Adrenal gland (tissue), 12 donors: ENCODE data around the gene STX8. TPM values are rescaled to one million over a fixed set of nuclear protein-coding genes. Genes with fewer than 3 reads are reported as not detected.

Experiments used
- DNase-seq, 7 donors: peaks; one replicate each; pipeline ENCODE4 v3.0.0-alpha.2; 2019 to 2020
- H3K27ac ChIP-seq, 5 donors: fragments of 200-600 bp; sonication (generic) in 4 of 5; 1 replicate in 3 of 5; 2 replicates in 2 of 5; pipeline versions ENCODE4 v1.5.1 to v1.8.0; 2016 to 2020; ENCODE audit warnings: mild to moderate bottlenecking in 1 of 5
- H3K27me3 ChIP-seq: fragments of 200-600 bp; 2 replicates; pipeline ENCODE4 v1.8.0; 2021
- H3K36me3 ChIP-seq, 2 donors: fragments of 200-600 bp; replicated peaks in 1 of 2; 1 replicate in 1 of 2; 2 replicates in 1 of 2; pipeline versions ENCODE4 v1.5.1 to v1.8.0; 2018 to 2022
- H3K4me1 ChIP-seq, 2 donors: fragments of 200-600 bp; replicated peaks in 1 of 2; 1 replicate in 1 of 2; 2 replicates in 1 of 2; pipeline versions ENCODE4 v1.5.1 to v1.8.0; 2018 to 2021
- H3K4me3 ChIP-seq, 4 donors: fragments of 200-600 bp; sonication (generic) in 3 of 4; one replicate each; pipeline ENCODE4 v1.5.1; 2016 to 2018
- H3K9me3 ChIP-seq, 3 donors: fragments of 200-600 bp; sonication (generic) in 1 of 3; replicated peaks in 1 of 3; 1 replicate in 2 of 3; 2 replicates in 1 of 3; pipeline versions ENCODE4 v1.5.1 to v1.8.0; 2016 to 2021
- POLR2A ChIP-seq, 2 donors: fragments of 450-650 bp; IDR thresholded peaks; one replicate each; pipeline ENCODE4 v1.6.1; 2017; ENCODE audit warnings: antibody characterized with exemption in 2 of 2, mild to moderate bottlenecking in 2 of 2, moderate library complexity in 1 of 2
- WGBS, 4 donors: extraction: QIAGEN DNeasy Blood & Tissue Kit in 2 of 4; methylation state at CpG; one replicate each; pipeline versions ENCODE4 v1.1.5 to v1.1.7; 2013 to 2017; 5-methylcytosine and 5-hydroxymethylcytosine counted together
- intact Hi-C, 2 donors: fragments of 100-400 bp; cut with DNase I; formaldehyde crosslinking; loops; one replicate each; pipeline versions ENCODE4 v1.14.1 to v1.15.0; 2022 to 2023
- polyA plus RNA-seq, 3 donors: library from polyadenylated mRNA; stranded (reverse); fragments of 200-250 nt in 2 of 3; fragments of 350-450 nt in 1 of 3; fragmentation: Illumina TruSeq in 1 of 3; extraction: RNeasy Lipid Tissue Mini Kit (QIAGEN cat#74804) in 1 of 3; gene quantifications; one replicate each; pipeline ENCODE4 v1.2.3, GENCODE V29; 2013 to 2014
- total RNA-seq, 9 donors: library from RNA; depleted of rRNA in 4 of 9; stranded (reverse); fragments of >200 nt in 4 of 9; fragments of 120-200 nt in 1 of 9; fragmentation: NEBNext Ultra II Directional in 1 of 9; extraction: Animal tissue kit (Norgen Biotek cat#: 25700) in 1 of 9; gene quantifications; one replicate each; pipeline versions ENCODE4 v1.1.0 to v1.2.4, GENCODE V29; 2013 to 2023
- TF ChIP-seq, protein P1 (sequence below), 6 experiments: fragments of 450-650 bp in 4 of 6; fragments of 200-600 bp in 2 of 6; sonication (generic) in 1 of 6; IDR thresholded peaks; 1 replicate in 5 of 6; 2 replicates in 1 of 6; pipeline versions ENCODE4 v1.5.1 to v1.8.0; 2016 to 2021; ENCODE audit warnings: antibody characterized with exemption in 6 of 6, mild to moderate bottlenecking in 2 of 6, moderate library complexity in 1 of 6
- donor health status: healthy with polysubstance abuse.
- donor health status: Bipolar disorder and iron deficiency.
- donor health status: DM: yes; HTN: yes; CAD: no.
- donor health status: DM: no; HTN: no; CAD: no.
- donor health status: DM: no; HTN: no; CAD: no.
- donor health status: DM: yes; HTN: yes; CAD: no.

STX8 gene
- total and polyA plus RNA-seq, 12 donors = 21.9 to 94.1 (median 72.3) TPM

DNA sequence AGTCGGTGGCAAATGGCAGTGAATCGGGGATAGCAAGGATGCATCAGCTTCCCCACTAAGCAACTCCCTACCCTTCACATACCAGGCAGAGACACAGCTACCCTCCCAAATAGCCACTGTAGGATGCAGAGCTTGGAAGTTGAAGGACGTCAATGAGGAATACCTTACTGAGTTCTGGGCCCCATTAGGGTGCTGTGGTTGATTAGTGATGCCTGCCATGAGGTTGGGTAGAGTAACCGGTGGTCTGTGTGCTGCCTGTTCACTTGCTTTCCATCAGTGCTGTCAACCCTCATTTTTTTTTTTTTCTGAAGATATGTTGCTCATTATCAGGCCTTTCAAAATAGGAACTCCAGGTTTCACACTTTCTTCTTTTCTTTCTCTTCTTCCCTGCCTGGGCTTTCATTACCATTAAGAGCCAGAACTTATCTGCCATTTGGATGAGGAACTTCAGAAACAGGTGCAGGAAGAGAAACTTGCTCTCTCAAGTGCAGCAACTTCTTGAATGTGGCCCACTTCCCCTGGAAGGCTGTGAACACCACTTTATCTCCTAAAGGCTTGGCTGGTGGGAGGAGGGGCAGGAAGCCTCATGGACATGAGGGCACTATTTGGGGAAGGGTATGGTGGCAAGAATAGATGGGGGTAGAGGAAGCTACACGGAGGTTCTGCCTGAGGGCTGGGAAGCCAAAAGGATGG is 370.8 kb downstream of the STX8 start:
- no peak overlapping the region for H3K27ac ChIP-seq
- no peak overlapping the region for H3K4me3 ChIP-seq
- WGBS, 4 donors = 64 to 88% (median 81%) methylated on average over 5 of the region's 5 CpGs
- intact Hi-C loops = no loop called here
- no peaks in the 10 kb centered on the region for H3K27me3 ChIP-seq
- no peaks in the 10 kb centered on the region for H3K36me3 ChIP-seq
- DNase-seq = no peak
- no peak for TF ChIP-seq POLR2A (IDR thresholded peaks at IDR 0.05)
- TF ChIP-seq, protein P1, sequence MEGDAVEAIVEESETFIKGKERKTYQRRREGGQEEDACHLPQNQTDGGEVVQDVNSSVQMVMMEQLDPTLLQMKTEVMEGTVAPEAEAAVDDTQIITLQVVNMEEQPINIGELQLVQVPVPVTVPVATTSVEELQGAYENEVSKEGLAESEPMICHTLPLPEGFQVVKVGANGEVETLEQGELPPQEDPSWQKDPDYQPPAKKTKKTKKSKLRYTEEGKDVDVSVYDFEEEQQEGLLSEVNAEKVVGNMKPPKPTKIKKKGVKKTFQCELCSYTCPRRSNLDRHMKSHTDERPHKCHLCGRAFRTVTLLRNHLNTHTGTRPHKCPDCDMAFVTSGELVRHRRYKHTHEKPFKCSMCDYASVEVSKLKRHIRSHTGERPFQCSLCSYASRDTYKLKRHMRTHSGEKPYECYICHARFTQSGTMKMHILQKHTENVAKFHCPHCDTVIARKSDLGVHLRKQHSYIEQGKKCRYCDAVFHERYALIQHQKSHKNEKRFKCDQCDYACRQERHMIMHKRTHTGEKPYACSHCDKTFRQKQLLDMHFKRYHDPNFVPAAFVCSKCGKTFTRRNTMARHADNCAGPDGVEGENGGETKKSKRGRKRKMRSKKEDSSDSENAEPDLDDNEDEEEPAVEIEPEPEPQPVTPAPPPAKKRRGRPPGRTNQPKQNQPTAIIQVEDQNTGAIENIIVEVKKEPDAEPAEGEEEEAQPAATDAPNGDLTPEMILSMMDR (IDR thresholded peaks at IDR 0.05) = no peak
- peaks cover 0 to 10% of the 10 kb centered on the region in 2 donors for H3K4me1 ChIP-seq
- H3K9me3 ChIP-seq = no peaks in the 10 kb centered on the region

DNA sequence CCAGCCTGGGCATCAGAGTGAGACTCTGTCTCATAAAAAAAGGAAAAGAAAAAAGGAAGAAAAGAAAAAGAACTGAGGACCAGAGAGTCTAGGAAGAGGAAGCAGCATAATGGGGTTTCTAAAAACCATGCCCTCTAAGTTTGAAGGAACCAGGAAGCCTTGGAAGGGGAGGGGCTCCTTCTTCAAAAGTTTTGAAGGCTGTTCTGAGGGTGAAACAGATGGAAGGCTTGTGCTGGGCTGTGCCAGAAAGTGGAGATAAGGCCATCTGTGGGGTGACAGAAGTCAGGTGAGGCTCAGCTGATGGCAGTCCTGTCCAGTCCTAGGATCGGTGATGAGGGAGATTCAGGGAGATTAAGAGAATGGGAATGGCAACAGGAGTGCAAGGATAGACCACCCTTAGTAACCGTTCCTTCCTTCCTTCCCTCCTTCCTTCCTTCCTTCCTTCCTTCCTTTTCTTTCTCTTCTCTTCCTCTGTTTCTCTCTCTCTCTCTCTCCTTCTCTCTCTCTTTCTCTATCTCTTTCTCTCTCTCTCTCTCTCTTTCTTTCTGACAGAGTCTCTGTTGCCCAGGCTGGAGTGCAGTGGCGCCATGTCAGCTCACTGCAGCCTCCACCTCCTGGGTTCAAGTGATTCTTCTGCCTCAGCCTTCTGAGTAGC is 371.7 kb downstream of the STX8 start:
- Histone ChIP-seq H3K27me3 (no peaks in the 10 kb centered on the region), H3K27ac (no peak overlapping the region), H3K36me3 (no peaks in the 10 kb centered on the region), H3K4me3 (no peak overlapping the region), H3K4me1 (peaks cover 0 to 10% of the 10 kb centered on the region in 2 donors), H3K9me3 (no peaks in the 10 kb centered on the region)
- TF ChIP-seq POLR2A (IDR thresholded peaks at IDR 0.05) = no peak
- TF ChIP-seq, protein P1 (IDR thresholded peaks at IDR 0.05) = no peak
- no peak for DNase-seq
- WGBS, 4 donors = 67 to 80% (median 70%) methylated on average over 3 of the region's 3 CpGs
- intact Hi-C loops = no loop called here

DNA sequence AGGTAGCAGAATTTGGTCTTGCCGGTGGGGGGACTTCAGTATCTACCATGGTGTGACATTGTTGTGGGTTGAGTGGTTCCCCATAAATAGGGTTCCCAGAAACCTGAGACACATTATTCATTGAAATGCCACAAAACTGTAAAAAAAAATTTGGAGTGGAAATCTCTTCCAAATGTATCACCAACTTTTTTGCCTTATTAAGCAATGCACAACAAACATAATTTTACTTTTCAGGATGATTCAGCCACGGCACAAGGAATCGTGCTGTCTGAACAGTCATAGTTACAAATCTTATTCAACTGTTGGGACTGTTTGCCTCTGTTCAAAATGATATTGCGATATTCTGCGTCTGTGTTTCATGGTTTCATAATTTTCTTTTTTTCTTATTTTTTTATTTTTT is 373.1 kb downstream of the STX8 start:
- WGBS, 4 donors = 84 to 89% (median 88%) methylated on average over 5 of the region's 5 CpGs
- H3K36me3 ChIP-seq = no peaks in the 10 kb centered on the region
- intact Hi-C loops = no loop called here
- peaks cover 0 to 10% of the 10 kb centered on the region in 2 donors for H3K4me1 ChIP-seq
- H3K9me3 ChIP-seq = no peaks in the 10 kb centered on the region
- no peaks in the 10 kb centered on the region for H3K27me3 ChIP-seq
- no peak overlapping the region for H3K4me3 ChIP-seq
- no peak overlapping the region for H3K27ac ChIP-seq
- TF ChIP-seq POLR2A (IDR thresholded peaks at IDR 0.05) = no peak
- TF ChIP-seq, protein P1 (IDR thresholded peaks at IDR 0.05) = no peak
- no peak for DNase-seq

DNA sequence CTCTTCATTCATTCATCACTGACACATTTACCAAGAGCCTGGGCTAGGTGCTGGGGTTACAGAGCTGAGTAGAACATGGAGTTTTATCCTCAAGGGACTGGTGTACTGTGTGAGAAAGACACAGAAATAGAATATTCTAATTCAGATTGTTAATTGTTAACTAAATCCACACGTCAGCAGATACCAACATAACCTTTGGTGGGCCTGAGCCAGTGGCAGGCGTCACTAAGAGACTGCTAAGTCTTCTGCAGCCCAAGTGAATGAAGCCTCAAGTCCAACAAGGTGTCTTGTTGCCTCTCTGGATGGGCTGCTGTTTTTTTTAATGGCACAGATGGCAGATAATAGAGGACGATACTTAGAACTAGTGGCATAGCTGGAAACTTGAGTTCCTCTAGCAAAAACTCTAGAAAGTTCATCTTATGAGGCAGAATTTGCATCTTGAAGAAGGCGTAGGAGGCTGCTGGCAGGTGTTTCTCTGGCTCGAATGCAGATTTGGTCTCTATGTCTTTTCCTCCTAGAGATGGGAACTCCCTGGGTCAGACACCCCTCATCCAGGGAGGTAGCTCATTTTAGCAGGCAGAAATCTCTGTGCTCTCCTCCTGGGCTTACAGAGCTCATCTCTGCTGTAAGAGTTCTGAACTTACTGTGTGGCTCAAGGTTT is 374.8 kb downstream of the STX8 start:
- Histone ChIP-seq H3K36me3 (no peaks in the 10 kb centered on the region), H3K27me3 (no peaks in the 10 kb centered on the region), H3K4me1 (no peaks in the 10 kb centered on the region), H3K4me3 (no peak overlapping the region), H3K27ac (no peak overlapping the region), H3K9me3 (no peaks in the 10 kb centered on the region)
- WGBS, 4 donors = 66 to 86% (median 74%) methylated on average over 5 of the region's 5 CpGs
- intact Hi-C loops = no loop called here
- no peak for DNase-seq
- TF ChIP-seq, protein P1 (IDR thresholded peaks at IDR 0.05) = no peak
